Measurements from ENCODE around the gene TRAF2. TPM values are rescaled to one million over a fixed set of nuclear protein-coding genes. Genes with fewer than 3 reads are reported as not detected.

TRAF2 gene
- total RNA-seq, 4 donors from 2014 or later, result 2.9 to 7.7 (median 6.1) TPM

GRCh38 chr9:136906266-136906665 is 19.9 kb downstream of the TRAF2 start:
- no peak for TF ChIP-seq CTCF (IDR thresholded peaks at IDR 0.05; ENCODE audit: low read depth)

- no peak for TF ChIP-seq CTCF (IDR thresholded peaks at IDR 0.05; ENCODE audit: low read depth)
Measured at GRCh38 chr9:136907011-136907914, 20.9 kb downstream of the TRAF2 start.

GRCh38 chr9:136910197-136910900 is 24.0 kb downstream of the TRAF2 start:
- no peak for TF ChIP-seq CTCF (IDR thresholded peaks at IDR 0.05; ENCODE audit: low read depth)

GRCh38 chr9:136910901-136911245 is 24.6 kb downstream of the TRAF2 start:
- no peak for TF ChIP-seq CTCF (IDR thresholded peaks at IDR 0.05; ENCODE audit: low read depth)

- TF ChIP-seq CTCF (IDR thresholded peaks at IDR 0.05; ENCODE audit: low read depth), result no peak
Measured at GRCh38 chr9:136913701-136914438, 27.6 kb downstream of the TRAF2 start.

GRCh38 chr9:136915632-136916329 is 29.5 kb downstream of the TRAF2 start:
- no peak for TF ChIP-seq CTCF (IDR thresholded peaks at IDR 0.05; ENCODE audit: low read depth)
